B cell (primary cell): Measurements from ENCODE around the gene CDH13.

Source experiments
- CTCF ChIP-seq: fragments of 200-600 bp; IDR thresholded peaks from one replicate; pipeline ENCODE4 v1.8.0; 2022; ENCODE audit warnings: antibody characterized with exemption, mild to moderate bottlenecking
- EZH2 ChIP-seq: IDR thresholded peaks from 2 replicates; pipeline ENCODE4 v1.6.1; 2012; ENCODE audit warnings: borderline replicate concordance, low read depth, mild to moderate bottlenecking, moderate library complexity, low read length; ENCODE audit not compliant: insufficient read depth, poor library complexity, severe bottlenecking

- TF ChIP-seq CTCF (no peak), EZH2 (no peak)
Measured at GRCh38 chr16:83117810-83118209, 491.0 kb downstream of the CDH13 start.
